Measurements from ENCODE around the gene CHRNA4.
"Not testable (repeated sequence)": the region's sequence is repeated elsewhere in the genome, so short reads cannot be mapped to it uniquely, and the experiment has no call there.

CHRNA4 gene

DNA sequence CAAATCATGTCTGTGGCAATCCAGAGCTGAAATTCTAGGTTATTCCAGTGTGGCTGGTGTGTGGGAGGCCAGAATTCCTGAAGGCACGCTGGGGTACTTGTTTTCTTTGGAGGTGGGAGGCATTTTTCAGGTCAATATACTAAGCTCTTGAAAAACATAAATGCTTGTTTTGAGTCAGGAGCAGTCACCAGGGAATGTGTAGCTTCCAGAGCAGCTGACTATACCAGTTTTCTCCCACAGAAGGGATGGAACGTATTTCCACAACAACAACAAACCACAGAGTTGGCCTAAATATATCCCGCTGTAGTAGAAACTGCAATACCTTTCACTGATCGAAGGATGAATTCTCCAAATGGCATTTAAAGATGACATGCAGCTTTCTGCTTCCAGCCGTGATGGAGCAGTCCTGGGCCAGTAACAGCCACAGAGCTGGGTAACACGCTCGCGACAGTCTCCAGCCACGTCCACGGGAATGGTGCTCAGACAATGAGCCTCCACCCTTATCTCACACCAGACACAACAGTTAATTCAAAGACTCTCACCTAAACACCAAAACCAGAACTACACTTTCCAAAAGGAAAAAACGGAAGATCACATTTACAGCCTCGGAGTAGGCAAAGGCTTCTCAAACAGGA lies 23.2 kb downstream of the CHRNA4 start:
- H3K27ac ChIP-seq (ENCODE audit: low read length): no peak overlapping the region
- no peak overlapping the region for H2AFZ ChIP-seq (ENCODE audit: low read depth, low read length)
- no peaks in the 10 kb centered on the region for H4K20me1 ChIP-seq (ENCODE audit: insufficient read depth, low read length)
- H3K4me1 ChIP-seq (ENCODE audit: low read length): no peaks in the 10 kb centered on the region
- TF ChIP-seq, protein P1, sequence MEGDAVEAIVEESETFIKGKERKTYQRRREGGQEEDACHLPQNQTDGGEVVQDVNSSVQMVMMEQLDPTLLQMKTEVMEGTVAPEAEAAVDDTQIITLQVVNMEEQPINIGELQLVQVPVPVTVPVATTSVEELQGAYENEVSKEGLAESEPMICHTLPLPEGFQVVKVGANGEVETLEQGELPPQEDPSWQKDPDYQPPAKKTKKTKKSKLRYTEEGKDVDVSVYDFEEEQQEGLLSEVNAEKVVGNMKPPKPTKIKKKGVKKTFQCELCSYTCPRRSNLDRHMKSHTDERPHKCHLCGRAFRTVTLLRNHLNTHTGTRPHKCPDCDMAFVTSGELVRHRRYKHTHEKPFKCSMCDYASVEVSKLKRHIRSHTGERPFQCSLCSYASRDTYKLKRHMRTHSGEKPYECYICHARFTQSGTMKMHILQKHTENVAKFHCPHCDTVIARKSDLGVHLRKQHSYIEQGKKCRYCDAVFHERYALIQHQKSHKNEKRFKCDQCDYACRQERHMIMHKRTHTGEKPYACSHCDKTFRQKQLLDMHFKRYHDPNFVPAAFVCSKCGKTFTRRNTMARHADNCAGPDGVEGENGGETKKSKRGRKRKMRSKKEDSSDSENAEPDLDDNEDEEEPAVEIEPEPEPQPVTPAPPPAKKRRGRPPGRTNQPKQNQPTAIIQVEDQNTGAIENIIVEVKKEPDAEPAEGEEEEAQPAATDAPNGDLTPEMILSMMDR (IDR thresholded peaks at IDR 0.05; ENCODE audit: low read depth, low read length): no peak
- no peak for TF ChIP-seq EZH2phosphoT487 (IDR thresholded peaks at IDR 0.05; ENCODE audit: low read depth)
- H3K4me2 ChIP-seq (ENCODE audit: low read length): no peak overlapping the region
- H3K79me2 ChIP-seq (ENCODE audit: low read length): no peaks in the 10 kb centered on the region
- no peaks in the 10 kb centered on the region for H3K27me3 ChIP-seq (ENCODE audit: low read depth, low read length)
- no peak overlapping the region for H3K9ac ChIP-seq (ENCODE audit: low read length)
- no peaks in the 10 kb centered on the region for H3K36me3 ChIP-seq (replicated peaks; ENCODE audit: low read depth, low read length)
- H3K9me3 ChIP-seq (ENCODE audit: insufficient read depth, low read length): no peaks in the 10 kb centered on the region
- H3K4me3 ChIP-seq (ENCODE audit: low read length): no peak overlapping the region

- H3K27ac ChIP-seq (ENCODE audit: low read length): no peak overlapping the region
- no peaks in the 10 kb centered on the region for H3K79me2 ChIP-seq (ENCODE audit: low read length)
- H3K4me2 ChIP-seq (ENCODE audit: low read length): no peak overlapping the region
- no peak overlapping the region for H3K9ac ChIP-seq (ENCODE audit: low read length)
- no peaks in the 10 kb centered on the region for H3K36me3 ChIP-seq (replicated peaks; ENCODE audit: low read depth, low read length)
- H3K4me1 ChIP-seq (ENCODE audit: low read length): no peaks in the 10 kb centered on the region
- no peak overlapping the region for H3K4me3 ChIP-seq (ENCODE audit: low read length)
- TF ChIP-seq, protein P1 (IDR thresholded peaks at IDR 0.05; ENCODE audit: low read depth, low read length): no peak
- TF ChIP-seq EZH2phosphoT487 (IDR thresholded peaks at IDR 0.05; ENCODE audit: low read depth): no peak
- no peaks in the 10 kb centered on the region for H4K20me1 ChIP-seq (ENCODE audit: insufficient read depth, low read length)
- H3K9me3 ChIP-seq (ENCODE audit: insufficient read depth, low read length): no peaks in the 10 kb centered on the region
- no peaks in the 10 kb centered on the region for H3K27me3 ChIP-seq (ENCODE audit: low read depth, low read length)
- H2AFZ ChIP-seq (ENCODE audit: low read depth, low read length): no peak overlapping the region
Measured at GRCh38 chr20:63336232-63336752, 24.9 kb downstream of the CHRNA4 start.

DNA sequence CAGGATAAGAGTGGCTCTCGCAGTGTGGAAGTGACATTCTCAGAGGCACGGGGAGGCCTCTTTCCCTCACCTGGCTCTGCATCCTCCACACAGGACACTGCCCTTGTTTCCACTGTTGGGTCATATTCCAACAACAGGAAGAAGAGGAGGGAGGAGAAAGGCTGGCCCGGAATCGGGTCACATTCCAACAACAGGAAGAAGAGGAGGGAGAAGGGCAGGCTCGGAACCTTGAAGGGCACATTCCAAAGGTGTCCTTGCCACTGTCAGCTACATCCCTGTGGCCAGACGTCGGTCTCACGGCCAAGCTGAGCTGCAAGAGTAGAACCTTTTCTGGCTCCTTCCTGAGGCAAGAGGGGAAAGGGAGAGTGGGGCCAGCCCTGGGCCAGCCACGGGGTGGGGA lies 25.4 kb downstream of the CHRNA4 start:
- Histone ChIP-seq H3K27ac (ENCODE audit: low read length) (no peak overlapping the region), H3K27me3 (ENCODE audit: low read depth, low read length) (no peaks in the 10 kb centered on the region), H3K9ac (ENCODE audit: low read length) (no peak overlapping the region), H4K20me1 (ENCODE audit: insufficient read depth, low read length) (no peaks in the 10 kb centered on the region), H3K4me3 (ENCODE audit: low read length) (no peak overlapping the region), H3K4me1 (ENCODE audit: low read length) (no peaks in the 10 kb centered on the region), H3K4me2 (ENCODE audit: low read length) (no peak overlapping the region), H3K79me2 (ENCODE audit: low read length) (no peaks in the 10 kb centered on the region), H3K36me3 (replicated peaks; ENCODE audit: low read depth, low read length) (no peaks in the 10 kb centered on the region), H3K9me3 (ENCODE audit: insufficient read depth, low read length) (no peaks in the 10 kb centered on the region), H2AFZ (ENCODE audit: low read depth, low read length) (no peak overlapping the region)
- TF ChIP-seq, protein P1 (IDR thresholded peaks at IDR 0.05; ENCODE audit: low read depth, low read length): no peak
- no peak for TF ChIP-seq EZH2phosphoT487 (IDR thresholded peaks at IDR 0.05; ENCODE audit: low read depth)

GRCh38 chr20:63335060-63335459 lies 26.1 kb downstream of the CHRNA4 start:
- not testable (repeated sequence) for H4K20me1 ChIP-seq (ENCODE audit: insufficient read depth, low read length); H3K9ac ChIP-seq (ENCODE audit: low read length); H3K79me2 ChIP-seq (ENCODE audit: low read length); H3K4me2 ChIP-seq (ENCODE audit: low read length); H3K27ac ChIP-seq (ENCODE audit: low read length); H3K4me1 ChIP-seq (ENCODE audit: low read length); H3K36me3 ChIP-seq (replicated peaks; ENCODE audit: low read depth, low read length); H3K4me3 ChIP-seq (ENCODE audit: low read length); H2AFZ ChIP-seq (ENCODE audit: low read depth, low read length); H3K9me3 ChIP-seq (ENCODE audit: insufficient read depth, low read length); H3K27me3 ChIP-seq (ENCODE audit: low read depth, low read length)

Data from OCI-LY3 (cell line).